GM12878 (cell line): ENCODE data around the gene SETD9. TPM values are rescaled to one million over a fixed set of nuclear protein-coding genes. Genes with fewer than 3 reads are reported as not detected.

Source experiments
- ATAC-seq: fragments of 200-7000 bp; cut with Tn5 transposase; 3 replicates; pipeline ENCODE4 v1.9.1; 2020; ENCODE audit warnings: mild to moderate bottlenecking, moderate library complexity
- BruUV-seq: library from RNA; stranded (reverse); fragments of 400-500 nt; replicated peaks from 2 replicates; lab custom pipeline; 2021; lab: Mats Ljungman, UMichigan
- CTCF ChIA-PET: fragments of 300-600 bp; sonication (Branson Sonifier 250); formaldehyde crosslinking; extraction: SDS; loops from one replicate; lab custom pipeline; 2021; ENCODE audit warnings: inconsistent platforms; lab: Yijun Ruan, JAX
- POLR2A ChIA-PET: fragments of 350-600 bp; formaldehyde crosslinking; extraction: SDS; loops from one replicate; lab custom pipeline; 2021; ENCODE audit warnings: inconsistent platforms; lab: Charles Lee
- RAD21 ChIA-PET: fragments of 300-600 bp; sonication (Branson Sonifier 250); formaldehyde crosslinking; loops from one replicate; lab custom pipeline; 2023; ENCODE audit warnings: antibody characterized with exemption; ENCODE audit not compliant: unreplicated experiment; lab: Charles Lee
- SMC1A ChIA-PET: fragments of 300-600 bp; sonication (Branson Sonifier 250); formaldehyde crosslinking; loops from one replicate; lab custom pipeline; 2023; ENCODE audit not compliant: unreplicated experiment, uncharacterized antibody; lab: Charles Lee
- DNase-seq: peaks from one replicate; pipeline ENCODE4 v3.0.0-alpha.2; 2011; ENCODE audit warnings: low read depth, low spot score
- FAIRE-seq: peaks from 3 replicates; lab custom pipeline; 2011; peaks lifted over from hg19 to GRCh38; lab: Jason Lieb, UNC
- H2AFZ ChIP-seq: 2 replicates; pipeline ENCODE4 v1.6.0; 2011; ENCODE audit warnings: low read depth, low read length, control low read depth; ENCODE audit not compliant: control insufficient read depth
- H3K27ac ChIP-seq: 2 replicates; pipeline ENCODE4 v1.5.1; 2011; ENCODE audit warnings: control low read depth; ENCODE audit not compliant: control insufficient read depth, insufficient read depth
- H3K27me3 ChIP-seq, 2 experiments: replicated peaks in 1 of 2; 2 replicates each; pipeline versions ENCODE4 v1.6.0 to v1.6.1; 2011; ENCODE audit warnings: low read length in 1 of 2; ENCODE audit not compliant: control insufficient read depth in 2 of 2, insufficient read depth in 2 of 2
- H3K36me3 ChIP-seq, 2 experiments: 2 replicates each; pipeline ENCODE4 v1.5.1; 2011; ENCODE audit warnings: low read length in 1 of 2; ENCODE audit not compliant: control insufficient read depth in 2 of 2, insufficient read depth in 2 of 2
- H3K4me1 ChIP-seq: 2 replicates; pipeline ENCODE4 v1.6.1; 2011; ENCODE audit warnings: mild to moderate bottlenecking, low read length, moderate library complexity, mixed read lengths; ENCODE audit not compliant: control insufficient read depth, insufficient read depth
- H3K4me2 ChIP-seq: 2 replicates; pipeline ENCODE4 v1.6.0; 2011; ENCODE audit warnings: control low read depth; ENCODE audit not compliant: control insufficient read depth, insufficient read depth
- H3K4me3 ChIP-seq: fragments of 200-600 bp; sonication (generic); 2 replicates; pipeline ENCODE4 v1.5.1; 2016
- H3K79me2 ChIP-seq: 2 replicates; pipeline ENCODE4 v1.6.0; 2011; ENCODE audit warnings: low read length; ENCODE audit not compliant: control insufficient read depth, insufficient read depth
- H3K9ac ChIP-seq: 2 replicates; pipeline ENCODE4 v1.8.0; 2011; ENCODE audit warnings: low read length, control low read depth, mixed read lengths; ENCODE audit not compliant: control insufficient read depth, insufficient read depth
- H3K9me3 ChIP-seq: replicated peaks from 3 replicates; pipeline ENCODE4 v1.5.1; 2011; ENCODE audit warnings: mild to moderate bottlenecking, low read length; ENCODE audit not compliant: control insufficient read depth, insufficient read depth
- H4K20me1 ChIP-seq: 2 replicates; pipeline ENCODE4 v1.6.0; 2011; ENCODE audit not compliant: control insufficient read depth, insufficient read depth
- ASH2L ChIP-seq: fragments of 300-600, 200-600 bp; sonication (generic); IDR thresholded peaks from 2 replicates; pipeline ENCODE4 v1.6.1; 2017; ENCODE audit warnings: low read depth, mild to moderate bottlenecking, borderline replicate concordance
- GATAD2B ChIP-seq: fragments of 450-650 bp; conservative IDR thresholded peaks from 2 replicates; pipeline ENCODE4 v1.6.1; 2017; ENCODE audit warnings: low read depth, mild to moderate bottlenecking, moderate library complexity
- IRF5 ChIP-seq: fragments of 450-650 bp; IDR thresholded peaks from 2 replicates; pipeline ENCODE4 v1.6.1; 2017; ENCODE audit warnings: borderline replicate concordance
- MEF2B ChIP-seq: fragments of 450-650 bp; IDR thresholded peaks from 2 replicates; pipeline ENCODE4 v1.6.1; 2018; ENCODE audit warnings: mild to moderate bottlenecking, moderate library complexity; ENCODE audit not compliant: partially characterized antibody, poor library complexity, severe bottlenecking
- NFYA ChIP-seq: IDR thresholded peaks from 2 replicates; pipeline ENCODE4 v1.6.1; 2011; ENCODE audit warnings: low read depth, mild to moderate bottlenecking, low read length, improper control_type of control experiment, borderline replicate concordance
- NR2F1 ChIP-seq: fragments of 450-650 bp; conservative IDR thresholded peaks from 2 replicates; pipeline ENCODE4 v1.6.1; 2017; ENCODE audit warnings: mild to moderate bottlenecking
- POLR2AphosphoS5 ChIP-seq: IDR thresholded peaks from 2 replicates; pipeline ENCODE4 v1.6.1; 2011; ENCODE audit warnings: mild to moderate bottlenecking, low read length, inconsistent platforms
- SMAD5 ChIP-seq: IDR thresholded peaks from 2 replicates; pipeline ENCODE4 v1.6.1; 2016; ENCODE audit warnings: antibody characterized with exemption, low read depth
- SMARCA5 ChIP-seq: fragments of 450-650 bp; IDR thresholded peaks from 2 replicates; pipeline ENCODE4 v1.6.1; 2017; ENCODE audit warnings: mild to moderate bottlenecking
- SP1 ChIP-seq: IDR thresholded peaks from one replicate; pipeline ENCODE4 v1.6.1; 2011; ENCODE audit warnings: low read depth, low read length
- TCF3 ChIP-seq: IDR thresholded peaks from 2 replicates; pipeline ENCODE4 v1.6.1; 2012; ENCODE audit warnings: low read depth, mild to moderate bottlenecking, low read length, borderline replicate concordance; ENCODE audit not compliant: insufficient read depth
- ZNF384 ChIP-seq: IDR thresholded peaks from 2 replicates; pipeline ENCODE4 v1.6.1; 2012; ENCODE audit warnings: low read depth, mild to moderate bottlenecking, low read length, improper control_type of control experiment, borderline replicate concordance
- ZSCAN29 ChIP-seq: fragments of 450-650 bp; IDR thresholded peaks from 2 replicates; pipeline ENCODE4 v1.6.1; 2017; ENCODE audit warnings: mild to moderate bottlenecking, moderate library complexity
- WGBS: methylation state at CpG from one replicate; pipeline ENCODE4 v1.1.6; 2016; ENCODE audit warnings: low lambda C conversion rate; ENCODE audit not compliant: insufficient replicate concordance, insufficient coverage; ENCODE audit errors: missing lambda C conversion rate; 5-methylcytosine and 5-hydroxymethylcytosine counted together
- in situ Hi-C: fragments of 300-500 bp; cut with MboI; formaldehyde crosslinking; loops from 9 replicates; pipeline ENCODE4 v1.14.3; 2018; ENCODE audit warnings: mixed read lengths
- intact Hi-C: fragments of 100-400 bp; cut with micrococcal nuclease; formaldehyde crosslinking; loops from one replicate; pipeline ENCODE4 v1.14.2; 2022; ENCODE audit not compliant: unreplicated experiment
- polyA plus RNA-seq, 11 experiments: library from polyadenylated mRNA; depleted of rRNA in 4 of 11; unstranded in 6 of 11; stranded (reverse) in 5 of 11; fragments of >200 nt; fragmentation: Nextera tagmentation in 4 of 11; fragmentation: Illumina TruSeq in 1 of 11; extraction: Ambion mirVana in 4 of 11; extraction: Trizol in 1 of 11; gene quantifications; 1 replicate in 1 of 11; 2 replicates in 10 of 11; pipeline versions ENCODE4 v1.2.1 to v1.2.3, GENCODE V29; 2011 to 2016; ENCODE audit warnings: inconsistent platforms in 2 of 11, missing spikeins in 2 of 11, low read depth in 1 of 11
- total RNA-seq, 4 experiments: library from RNA; depleted of rRNA in 3 of 4; stranded (reverse); fragments of >200 nt in 3 of 4; fragmentation: Illumina TruSeq in 1 of 4; extraction: Trizol in 1 of 4; gene quantifications; 2 replicates each; pipeline versions ENCODE4 v1.2.1 to v1.2.3, GENCODE V29; 2013 to 2021
- TF ChIP-seq, protein P1 (sequence below): fragments of 450-650 bp; IDR thresholded peaks from 2 replicates; pipeline ENCODE4 v1.6.1; 2016; ENCODE audit warnings: mild to moderate bottlenecking, moderate library complexity, borderline replicate concordance
- TF ChIP-seq, protein P2 (sequence below): fragments of 450-650 bp; conservative IDR thresholded peaks from 2 replicates; pipeline ENCODE4 v1.6.1; 2017; ENCODE audit warnings: mild to moderate bottlenecking, moderate library complexity

The SETD9 gene
- total and polyA plus RNA-seq, 10 of the 15 experiments (the other 5 are each of a cell fraction or from before 2014, with no cell fraction given) = 8.7 to 17.8 (median 12.6) TPM

GRCh38 chr5:56951126-56951945, 41.9 kb downstream of the SETD9 start:
- peak; percentile 62 for ATAC-seq
- under 1% methylated on average over 71 of the region's 85 CpGs for WGBS
- intact Hi-C loops = loop anchor here (2.0 to 5.0 kb wide), 3 partner anchors 79 to 266 kb away; no protein-coding TSS in a partner anchor
- TF ChIP-seq MEF2B (peak; percentile 90), NFYA (no peak), NR2F1 (peak; percentile 73; the same call in 1 of the 2 replicates), IRF5 (no peak), ASH2L (no peak), POLR2AphosphoS5 (no peak), TCF3 (no peak), SMAD5 (no peak), ZNF384 (no peak), GATAD2B (peak; percentile 43; the same call in 1 of the 2 replicates), ZSCAN29 (no peak), SMARCA5 (no peak), SP1 (no peak)
- TF ChIP-seq, protein P1, sequence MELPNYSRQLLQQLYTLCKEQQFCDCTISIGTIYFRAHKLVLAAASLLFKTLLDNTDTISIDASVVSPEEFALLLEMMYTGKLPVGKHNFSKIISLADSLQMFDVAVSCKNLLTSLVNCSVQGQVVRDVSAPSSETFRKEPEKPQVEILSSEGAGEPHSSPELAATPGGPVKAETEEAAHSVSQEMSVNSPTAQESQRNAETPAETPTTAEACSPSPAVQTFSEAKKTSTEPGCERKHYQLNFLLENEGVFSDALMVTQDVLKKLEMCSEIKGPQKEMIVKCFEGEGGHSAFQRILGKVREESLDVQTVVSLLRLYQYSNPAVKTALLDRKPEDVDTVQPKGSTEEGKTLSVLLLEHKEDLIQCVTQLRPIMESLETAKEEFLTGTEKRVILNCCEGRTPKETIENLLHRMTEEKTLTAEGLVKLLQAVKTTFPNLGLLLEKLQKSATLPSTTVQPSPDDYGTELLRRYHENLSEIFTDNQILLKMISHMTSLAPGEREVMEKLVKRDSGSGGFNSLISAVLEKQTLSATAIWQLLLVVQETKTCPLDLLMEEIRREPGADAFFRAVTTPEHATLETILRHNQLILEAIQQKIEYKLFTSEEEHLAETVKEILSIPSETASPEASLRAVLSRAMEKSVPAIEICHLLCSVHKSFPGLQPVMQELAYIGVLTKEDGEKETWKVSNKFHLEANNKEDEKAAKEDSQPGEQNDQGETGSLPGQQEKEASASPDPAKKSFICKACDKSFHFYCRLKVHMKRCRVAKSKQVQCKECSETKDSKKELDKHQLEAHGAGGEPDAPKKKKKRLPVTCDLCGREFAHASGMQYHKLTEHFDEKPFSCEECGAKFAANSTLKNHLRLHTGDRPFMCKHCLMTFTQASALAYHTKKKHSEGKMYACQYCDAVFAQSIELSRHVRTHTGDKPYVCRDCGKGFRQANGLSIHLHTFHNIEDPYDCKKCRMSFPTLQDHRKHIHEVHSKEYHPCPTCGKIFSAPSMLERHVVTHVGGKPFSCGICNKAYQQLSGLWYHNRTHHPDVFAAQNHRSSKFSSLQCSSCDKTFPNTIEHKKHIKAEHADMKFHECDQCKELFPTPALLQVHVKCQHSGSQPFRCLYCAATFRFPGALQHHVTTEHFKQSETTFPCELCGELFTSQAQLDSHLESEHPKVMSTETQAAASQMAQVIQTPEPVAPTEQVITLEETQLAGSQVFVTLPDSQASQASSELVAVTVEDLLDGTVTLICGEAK = no peak
- TF ChIP-seq, protein P2, sequence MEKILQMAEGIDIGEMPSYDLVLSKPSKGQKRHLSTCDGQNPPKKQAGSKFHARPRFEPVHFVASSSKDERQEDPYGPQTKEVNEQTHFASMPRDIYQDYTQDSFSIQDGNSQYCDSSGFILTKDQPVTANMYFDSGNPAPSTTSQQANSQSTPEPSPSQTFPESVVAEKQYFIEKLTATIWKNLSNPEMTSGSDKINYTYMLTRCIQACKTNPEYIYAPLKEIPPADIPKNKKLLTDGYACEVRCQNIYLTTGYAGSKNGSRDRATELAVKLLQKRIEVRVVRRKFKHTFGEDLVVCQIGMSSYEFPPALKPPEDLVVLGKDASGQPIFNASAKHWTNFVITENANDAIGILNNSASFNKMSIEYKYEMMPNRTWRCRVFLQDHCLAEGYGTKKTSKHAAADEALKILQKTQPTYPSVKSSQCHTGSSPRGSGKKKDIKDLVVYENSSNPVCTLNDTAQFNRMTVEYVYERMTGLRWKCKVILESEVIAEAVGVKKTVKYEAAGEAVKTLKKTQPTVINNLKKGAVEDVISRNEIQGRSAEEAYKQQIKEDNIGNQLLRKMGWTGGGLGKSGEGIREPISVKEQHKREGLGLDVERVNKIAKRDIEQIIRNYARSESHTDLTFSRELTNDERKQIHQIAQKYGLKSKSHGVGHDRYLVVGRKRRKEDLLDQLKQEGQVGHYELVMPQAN = peak; percentile 53; the same call in 1 of the 2 replicates

More at GRCh38 chr5:56951126-56951945, 41.9 kb downstream of the SETD9 start:
- in situ Hi-C loops = no loop called here
- peak overlapping the region; percentile 58 for H2AFZ ChIP-seq
- H3K27ac ChIP-seq = peak overlapping the region; percentile 63
- ChIA-PET RAD21 (interaction anchor here (1.0 to 2.2 kb wide), 5 partner anchors 27 to 237 kb away, joined by 3 to 10 read pairs (median 3); no protein-coding TSS in a partner anchor), POLR2A (interaction anchor here (0.7 to 1.6 kb wide), 5 partner anchors 20 to 1535 kb away, joined by 3 to 6 read pairs (median 4); partner anchors contain the start of gene SETD9), SMC1A (interaction anchor here (1.3 to 2.9 kb wide), 2 partner anchors 41 to 225 kb away, joined by 6 to 15 read pairs; partner anchors contain the start of gene SETD9), CTCF (interaction anchor here (0.8 to 2.0 kb wide), 4 partner anchors 43 to 326 kb away, joined by 3 to 12 read pairs (median 4); no protein-coding TSS in a partner anchor)
- H3K4me1 ChIP-seq = no peaks in the 10 kb centered on the region
- DNase-seq = no peak
- H3K36me3 ChIP-seq = no peaks in the 10 kb centered on the region; a peak in 1 of 4 replicates
- peak overlapping the region; percentile 90 for H3K4me3 ChIP-seq
- no peaks in the 10 kb centered on the region for H3K9me3 ChIP-seq
- peak overlapping the region; percentile 89 for H3K4me2 ChIP-seq
- no peaks in the 10 kb centered on the region; a peak in 1 of 4 replicates for H3K27me3 ChIP-seq
- BruUV-seq = no TSS peak
- no peak for FAIRE-seq
- no peaks in the 10 kb centered on the region for H4K20me1 ChIP-seq
- peaks cover 14% of the 10 kb centered on the region for H3K79me2 ChIP-seq
- peak overlapping the region; percentile 79 for H3K9ac ChIP-seq
